Loucy (cell line): ENCODE results near the gene STX8.

Experiments used
- CTCF ChIP-seq: fragments of 200-600 bp; sonication (generic); conservative IDR thresholded peaks from 2 replicates; pipeline ENCODE4 v1.5.1; 2014; ENCODE audit warnings: mild to moderate bottlenecking, antibody characterized with exemption, low read length
- EZH2phosphoT487 ChIP-seq: fragments of 200-600 bp; IDR thresholded peaks from 2 replicates; pipeline ENCODE4 v1.6.1; 2018; ENCODE audit warnings: antibody characterized with exemption, mild to moderate bottlenecking, moderate library complexity, borderline replicate concordance

- TF ChIP-seq CTCF (no peak), EZH2phosphoT487 (no peak)
These were observed 90.8 kb downstream of the STX8 start for GRCh38 chr17:9484789-9485188.
